ENCODE results near the gene TMEM266.

Gene TMEM266

GRCh38 chr15:76140074-76140464, 80.3 kb downstream of the TMEM266 start:
- H2BK12ac ChIP-seq (ENCODE audit: low read length in 2 of 2), result no peak overlapping the region
- H4K91ac ChIP-seq (ENCODE audit: low read length), result no peak overlapping the region
- H3K27me3 ChIP-seq (ENCODE audit: control insufficient read depth in 1 of 2, insufficient read depth in 1 of 2, low read length in 2 of 2), result peaks cover 30 to 66% of the 10 kb centered on the region in 2 experiments
- no peak overlapping the region for H2AFZ ChIP-seq (ENCODE audit: low read depth, low read length)
- no peak overlapping the region for H4K8ac ChIP-seq (ENCODE audit: low read length)
- H3K4me1 ChIP-seq (ENCODE audit: control insufficient read depth, insufficient read depth, low read depth, low read length), result peaks cover 6% of the 10 kb centered on the region
- no peaks in the 10 kb centered on the region for H3K9me3 ChIP-seq (ENCODE audit: control insufficient read depth, low read length)
- H3K14ac ChIP-seq (ENCODE audit: low read length in 2 of 2), result no peak overlapping the region
- 39% methylated on average over 14 of the region's 14 CpGs for WGBS
- peak overlapping the region; percentile 43 for H3K9ac ChIP-seq (ENCODE audit: low read length)
- no peak overlapping the region for H2BK15ac ChIP-seq (ENCODE audit: low read depth, poor library complexity, severe bottlenecking)
- H2AK5ac ChIP-seq (ENCODE audit: low read length, severe bottlenecking), result no peak overlapping the region
- no peak overlapping the region for H2BK5ac ChIP-seq (ENCODE audit: low read depth, low read length, poor library complexity, severe bottlenecking)
- no peaks in the 10 kb centered on the region for H3K36me3 ChIP-seq (ENCODE audit: control insufficient read depth in 1 of 2, insufficient read depth in 2 of 2, low read depth in 1 of 2, low read length in 2 of 2)
- H3K4me3 ChIP-seq (ENCODE audit: insufficient read depth in 1 of 2, low read depth in 1 of 2, low read length in 2 of 2), result peak overlapping the region in 1 of 2 experiments; percentile 51
- H3K23ac ChIP-seq (ENCODE audit: low read length in 2 of 2), result no peak overlapping the region
- H2BK120ac ChIP-seq (ENCODE audit: low read depth, low read length), result no peak overlapping the region
- no peaks in the 10 kb centered on the region for H3K79me1 ChIP-seq (replicated peaks; ENCODE audit: low read length, poor library complexity, severe bottlenecking)
- no peak overlapping the region for H3K27ac ChIP-seq (ENCODE audit: low read length, poor library complexity, severe bottlenecking)
- no peak overlapping the region for H3K18ac ChIP-seq (ENCODE audit: low read depth in 1 of 2, low read length in 2 of 2)
- peak; percentile 1 for DNase-seq
- H3K4ac ChIP-seq (ENCODE audit: low read depth in 1 of 2, low read length in 2 of 2), result no peak overlapping the region
- H3K4me2 ChIP-seq (ENCODE audit: low read length, poor library complexity, severe bottlenecking), result peak overlapping the region; percentile 27

- no peak overlapping the region for H4K91ac ChIP-seq (ENCODE audit: low read length)
- H3K79me1 ChIP-seq (replicated peaks; ENCODE audit: low read length, poor library complexity, severe bottlenecking), result no peaks in the 10 kb centered on the region
- H2BK15ac ChIP-seq (ENCODE audit: low read depth, poor library complexity, severe bottlenecking), result no peak overlapping the region
- DNase-seq, result no peak
- H4K8ac ChIP-seq (ENCODE audit: low read length), result no peak overlapping the region
- H2BK120ac ChIP-seq (ENCODE audit: low read depth, low read length), result no peak overlapping the region
- H3K4ac ChIP-seq (ENCODE audit: low read depth in 1 of 2, low read length in 2 of 2), result no peak overlapping the region
- H2AK5ac ChIP-seq (ENCODE audit: low read length, severe bottlenecking), result no peak overlapping the region
- H3K4me3 ChIP-seq (ENCODE audit: insufficient read depth in 1 of 2, low read depth in 1 of 2, low read length in 2 of 2), result no peak overlapping the region
- 86% methylated on average over 5 of the region's 5 CpGs for WGBS
- H2BK12ac ChIP-seq (ENCODE audit: low read length in 2 of 2), result no peak overlapping the region
- H3K4me2 ChIP-seq (ENCODE audit: low read length, poor library complexity, severe bottlenecking), result no peak overlapping the region
- H3K18ac ChIP-seq (ENCODE audit: low read depth in 1 of 2, low read length in 2 of 2), result no peak overlapping the region
- no peak overlapping the region for H2AFZ ChIP-seq (ENCODE audit: low read depth, low read length)
- H2BK5ac ChIP-seq (ENCODE audit: low read depth, low read length, poor library complexity, severe bottlenecking), result no peak overlapping the region
- H3K4me1 ChIP-seq (ENCODE audit: control insufficient read depth, insufficient read depth, low read depth, low read length), result peaks cover 4% of the 10 kb centered on the region
- no peaks in the 10 kb centered on the region for H3K9me3 ChIP-seq (ENCODE audit: control insufficient read depth, low read length)
- peaks cover 62 to 72% of the 10 kb centered on the region in 2 experiments for H3K27me3 ChIP-seq (ENCODE audit: control insufficient read depth in 1 of 2, insufficient read depth in 1 of 2, low read length in 2 of 2)
- H3K9ac ChIP-seq (ENCODE audit: low read length), result no peak overlapping the region
- H3K36me3 ChIP-seq (ENCODE audit: control insufficient read depth in 1 of 2, insufficient read depth in 2 of 2, low read depth in 1 of 2, low read length in 2 of 2), result no peaks in the 10 kb centered on the region
- no peak overlapping the region for H3K27ac ChIP-seq (ENCODE audit: low read length, poor library complexity, severe bottlenecking)
- H3K14ac ChIP-seq (ENCODE audit: low read length in 2 of 2), result no peak overlapping the region
- no peak overlapping the region for H3K23ac ChIP-seq (ENCODE audit: low read length in 2 of 2)
Measured at GRCh38 chr15:76146812-76147211, 87.0 kb downstream of the TMEM266 start.

- H3K18ac ChIP-seq (ENCODE audit: low read depth in 1 of 2, low read length in 2 of 2), result no peak overlapping the region
- H2BK120ac ChIP-seq (ENCODE audit: low read depth, low read length), result no peak overlapping the region
- H3K36me3 ChIP-seq (ENCODE audit: control insufficient read depth in 1 of 2, insufficient read depth in 2 of 2, low read depth in 1 of 2, low read length in 2 of 2), result no peaks in the 10 kb centered on the region
- peak; percentile 34 for DNase-seq
- no peaks in the 10 kb centered on the region for H3K9me3 ChIP-seq (ENCODE audit: control insufficient read depth, low read length)
- no peak overlapping the region for H2AK5ac ChIP-seq (ENCODE audit: low read length, severe bottlenecking)
- no peak overlapping the region for H3K23ac ChIP-seq (ENCODE audit: low read length in 2 of 2)
- no peak overlapping the region for H2BK5ac ChIP-seq (ENCODE audit: low read depth, low read length, poor library complexity, severe bottlenecking)
- no peak overlapping the region for H3K4me3 ChIP-seq (ENCODE audit: insufficient read depth in 1 of 2, low read depth in 1 of 2, low read length in 2 of 2)
- H3K79me1 ChIP-seq (replicated peaks; ENCODE audit: low read length, poor library complexity, severe bottlenecking), result no peaks in the 10 kb centered on the region
- no peak overlapping the region for H3K27ac ChIP-seq (ENCODE audit: low read length, poor library complexity, severe bottlenecking)
- peaks cover 4% of the 10 kb centered on the region for H3K4me1 ChIP-seq (ENCODE audit: control insufficient read depth, insufficient read depth, low read depth, low read length)
- H3K4me2 ChIP-seq (ENCODE audit: low read length, poor library complexity, severe bottlenecking), result no peak overlapping the region
- H4K8ac ChIP-seq (ENCODE audit: low read length), result no peak overlapping the region
- no peak overlapping the region for H4K91ac ChIP-seq (ENCODE audit: low read length)
- no peak overlapping the region for H3K14ac ChIP-seq (ENCODE audit: low read length in 2 of 2)
- H3K4ac ChIP-seq (ENCODE audit: low read depth in 1 of 2, low read length in 2 of 2), result no peak overlapping the region
- H2BK12ac ChIP-seq (ENCODE audit: low read length in 2 of 2), result no peak overlapping the region
- H2AFZ ChIP-seq (ENCODE audit: low read depth, low read length), result peak overlapping the region; percentile 42
- WGBS, result 19% methylated on average over 21 of the region's 21 CpGs
- no peak overlapping the region for H3K9ac ChIP-seq (ENCODE audit: low read length)
- H3K27me3 ChIP-seq (ENCODE audit: control insufficient read depth in 1 of 2, insufficient read depth in 1 of 2, low read length in 2 of 2), result peaks cover 57 to 65% of the 10 kb centered on the region in 2 experiments
- no peak overlapping the region for H2BK15ac ChIP-seq (ENCODE audit: low read depth, poor library complexity, severe bottlenecking)
Measured at GRCh38 chr15:76147906-76148570, 88.3 kb downstream of the TMEM266 start.

GRCh38 chr15:76149291-76149915, 89.6 kb downstream of the TMEM266 start:
- H3K9ac ChIP-seq (ENCODE audit: low read length), result no peak overlapping the region
- no peak overlapping the region for H2BK12ac ChIP-seq (ENCODE audit: low read length in 2 of 2)
- peak; percentile 5 for DNase-seq
- H2BK5ac ChIP-seq (ENCODE audit: low read depth, low read length, poor library complexity, severe bottlenecking), result no peak overlapping the region
- 56% methylated on average over 2 of the region's 4 CpGs for WGBS
- no peak overlapping the region for H2BK120ac ChIP-seq (ENCODE audit: low read depth, low read length)
- H3K18ac ChIP-seq (ENCODE audit: low read depth in 1 of 2, low read length in 2 of 2), result no peak overlapping the region
- no peak overlapping the region for H3K4me3 ChIP-seq (ENCODE audit: insufficient read depth in 1 of 2, low read depth in 1 of 2, low read length in 2 of 2)
- H2AFZ ChIP-seq (ENCODE audit: low read depth, low read length), result no peak overlapping the region
- no peaks in the 10 kb centered on the region for H3K36me3 ChIP-seq (ENCODE audit: control insufficient read depth in 1 of 2, insufficient read depth in 2 of 2, low read depth in 1 of 2, low read length in 2 of 2)
- no peak overlapping the region for H3K23ac ChIP-seq (ENCODE audit: low read length in 2 of 2)
- H3K79me1 ChIP-seq (replicated peaks; ENCODE audit: low read length, poor library complexity, severe bottlenecking), result no peaks in the 10 kb centered on the region
- H4K8ac ChIP-seq (ENCODE audit: low read length), result no peak overlapping the region
- no peak overlapping the region for H3K4ac ChIP-seq (ENCODE audit: low read depth in 1 of 2, low read length in 2 of 2)
- no peak overlapping the region for H4K91ac ChIP-seq (ENCODE audit: low read length)
- no peak overlapping the region for H3K4me2 ChIP-seq (ENCODE audit: low read length, poor library complexity, severe bottlenecking)
- no peak overlapping the region for H3K27ac ChIP-seq (ENCODE audit: low read length, poor library complexity, severe bottlenecking)
- H3K27me3 ChIP-seq (ENCODE audit: control insufficient read depth in 1 of 2, insufficient read depth in 1 of 2, low read length in 2 of 2), result peaks cover 43 to 54% of the 10 kb centered on the region in 2 experiments
- no peak overlapping the region for H2AK5ac ChIP-seq (ENCODE audit: low read length, severe bottlenecking)
- no peak overlapping the region for H3K14ac ChIP-seq (ENCODE audit: low read length in 2 of 2)
- no peaks in the 10 kb centered on the region for H3K9me3 ChIP-seq (ENCODE audit: control insufficient read depth, low read length)
- peaks cover 4% of the 10 kb centered on the region for H3K4me1 ChIP-seq (ENCODE audit: control insufficient read depth, insufficient read depth, low read depth, low read length)
- H2BK15ac ChIP-seq (ENCODE audit: low read depth, poor library complexity, severe bottlenecking), result no peak overlapping the region

Data from mesenchymal stem cell (in vitro differentiated cells and primary cell).